ENCODE data around the gene UPK3A.

DNA sequence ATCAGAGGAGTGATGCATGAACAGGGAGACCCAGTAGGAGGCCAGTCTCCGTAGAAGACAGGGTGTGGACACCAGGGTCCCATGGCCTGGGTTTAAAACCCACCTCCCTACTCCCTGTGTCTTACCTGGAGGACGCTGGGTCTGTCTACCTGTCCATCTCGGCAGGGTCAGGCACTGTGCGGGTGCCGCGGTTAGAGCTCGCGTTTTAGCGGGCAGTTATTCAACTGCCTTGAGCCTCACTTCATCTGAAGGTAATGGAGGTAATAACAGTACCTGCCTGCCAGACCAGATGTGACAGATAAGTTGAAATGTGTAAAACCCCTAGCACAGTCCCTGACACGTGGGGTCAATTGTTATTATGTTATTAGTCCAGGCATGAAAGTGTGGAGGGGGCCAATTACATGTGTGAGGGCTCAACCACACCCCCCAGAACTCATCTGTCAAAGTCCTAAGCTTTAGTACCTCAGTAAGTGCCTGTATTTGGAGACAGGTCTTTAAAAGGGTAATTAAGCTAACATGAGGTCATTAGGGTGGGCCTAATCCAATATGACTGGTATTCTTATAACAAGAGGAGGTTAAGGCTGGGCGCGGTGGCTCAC lies 8.1 kb upstream of the UPK3A start:
- TF ChIP-seq TAF1 (IDR thresholded peaks at IDR 0.05; ENCODE audit: low read depth, low read length): no peak
- no peak for TF ChIP-seq POLR2A (IDR thresholded peaks at IDR 0.05; ENCODE audit: low read depth, low read length)
- no peak for TF ChIP-seq POLR2AphosphoS5 (IDR thresholded peaks at IDR 0.05; ENCODE audit: low read depth, low read length)
- no peak for TF ChIP-seq SPI1 (IDR thresholded peaks at IDR 0.05; ENCODE audit: low read depth, low read length)
